Mesodermal cell (in vitro differentiated cells): ENCODE results near the gene PAX6. TPM values are rescaled to one million over a fixed set of nuclear protein-coding genes. Genes with fewer than 3 reads are reported as not detected.

Source experiments
- H3K27ac ChIP-seq: 2 replicates; pipeline ENCODE4 v1.7.0; 2013; ENCODE audit warnings: mild to moderate bottlenecking, low read depth, low read length, moderate library complexity; ENCODE audit not compliant: severe bottlenecking
- H3K36me3 ChIP-seq: 2 replicates; pipeline ENCODE4 v1.7.1; 2013; ENCODE audit warnings: mild to moderate bottlenecking, low read length, moderate library complexity; ENCODE audit not compliant: control insufficient read depth, insufficient read depth
- H3K4me1 ChIP-seq: one replicate; pipeline ENCODE4 v1.7.1; 2013; ENCODE audit warnings: mild to moderate bottlenecking, low read length; ENCODE audit not compliant: insufficient read depth, control insufficient read depth, poor library complexity, severe bottlenecking
- H3K4me3 ChIP-seq: 2 replicates; pipeline ENCODE4 v1.7.0; 2013; ENCODE audit warnings: low read length, control low read depth, mild to moderate bottlenecking; ENCODE audit not compliant: insufficient read depth, poor library complexity, severe bottlenecking; ENCODE audit errors: extremely low read depth
- H3K9me3 ChIP-seq: 2 replicates; pipeline ENCODE4 v1.7.1; 2013; ENCODE audit warnings: mild to moderate bottlenecking, low read length, moderate library complexity; ENCODE audit not compliant: control insufficient read depth
- WGBS, 2 experiments: methylation state at CpG; one replicate each; pipeline ENCODE4 v1.1.5; 2013; ENCODE audit warnings: missing lambda C conversion rate in 2 of 2; ENCODE audit not compliant: insufficient coverage in 2 of 2; 5-methylcytosine and 5-hydroxymethylcytosine counted together
- polyA plus RNA-seq, 2 experiments: library from polyadenylated mRNA; stranded (reverse); fragments of 50-300 nt; gene quantifications; one replicate each; pipeline ENCODE4 v1.2.3, GENCODE V29; 2013

Gene PAX6
- 2.2 TPM for polyA plus RNA-seq (2013, experiment 1 of 2)
- polyA plus RNA-seq (2013, experiment 2 of 2): 0.86 TPM

GRCh38 chr11:31810779-31811647 is at the start of gene PAX6:
TSS of gene PAX6 (minus strand) at chr11:31811322. CDS start at chr11:31806411, 4,911 bp downstream.
- 0 to 1% methylated on average over 37 to 39 of the region's 49 CpGs for WGBS, 2 experiments
- H3K27ac ChIP-seq: no peak within 1 kb of the TSS
- no peaks in the 10 kb centered on the region for H3K9me3 ChIP-seq
- H3K4me1 ChIP-seq: peaks cover 32% of the 10 kb centered on the region
- H3K4me3 ChIP-seq: peak within 1 kb of the TSS; percentile 24
- no peaks in the 10 kb centered on the region for H3K36me3 ChIP-seq

GRCh38 chr11:31860391-31860790 is 49.3 kb upstream of the PAX6 start:
- Histone ChIP-seq H3K4me1 (no peaks in the 10 kb centered on the region), H3K4me3 (no peak overlapping the region), H3K9me3 (no peaks in the 10 kb centered on the region), H3K27ac (no peak overlapping the region), H3K36me3 (no peaks in the 10 kb centered on the region)

GRCh38 chr11:31856248-31856647 is 45.1 kb upstream of the PAX6 start:
- Histone ChIP-seq H3K9me3 (no peaks in the 10 kb centered on the region), H3K36me3 (no peaks in the 10 kb centered on the region), H3K27ac (no peak overlapping the region), H3K4me3 (no peak overlapping the region), H3K4me1 (no peaks in the 10 kb centered on the region)

GRCh38 chr11:31855466-31855865 is 44.3 kb upstream of the PAX6 start:
- H3K4me1 ChIP-seq: no peaks in the 10 kb centered on the region
- H3K36me3 ChIP-seq: no peaks in the 10 kb centered on the region
- no peak overlapping the region for H3K4me3 ChIP-seq
- no CpG with 5 or more reads among the region's 1 CpG for WGBS, 2 experiments
- H3K27ac ChIP-seq: no peak overlapping the region
- H3K9me3 ChIP-seq: no peaks in the 10 kb centered on the region

- Histone ChIP-seq H3K4me3 (no peak overlapping the region), H3K36me3 (no peaks in the 10 kb centered on the region), H3K4me1 (no peaks in the 10 kb centered on the region), H3K27ac (no peak overlapping the region), H3K9me3 (no peaks in the 10 kb centered on the region)
- WGBS, 2 experiments: 70 to 89% methylated on average over 3 of the region's 4 CpGs
Observed at GRCh38 chr11:31850365-31850764, 39.2 kb upstream of the PAX6 start.

- no peaks in the 10 kb centered on the region for H3K9me3 ChIP-seq
- no peaks in the 10 kb centered on the region for H3K4me1 ChIP-seq
- 100% methylated on average over 1 of the region's 2 CpGs; no CpG with 5 or more reads in 1 of the 2 experiments for WGBS, 2 experiments
- H3K4me3 ChIP-seq: no peak overlapping the region
- no peaks in the 10 kb centered on the region for H3K36me3 ChIP-seq
- no peak overlapping the region for H3K27ac ChIP-seq
Observed at GRCh38 chr11:31847761-31848160, 36.6 kb upstream of the PAX6 start.

- Histone ChIP-seq H3K36me3 (no peaks in the 10 kb centered on the region), H3K4me1 (no peaks in the 10 kb centered on the region), H3K27ac (no peak overlapping the region), H3K9me3 (no peaks in the 10 kb centered on the region), H3K4me3 (no peak overlapping the region)
- WGBS, 2 experiments: 80% methylated on average over 1 of the region's 1 CpG; no CpG with 5 or more reads in 1 of the 2 experiments
Observed at GRCh38 chr11:31845331-31845730, 34.2 kb upstream of the PAX6 start.

GRCh38 chr11:31844351-31844750 is 33.2 kb upstream of the PAX6 start:
- H3K36me3 ChIP-seq: no peaks in the 10 kb centered on the region
- 100% methylated on average over 1 of the region's 6 CpGs for WGBS, 2 experiments
- no peak overlapping the region for H3K27ac ChIP-seq
- H3K9me3 ChIP-seq: no peaks in the 10 kb centered on the region
- H3K4me3 ChIP-seq: no peak overlapping the region
- no peaks in the 10 kb centered on the region for H3K4me1 ChIP-seq

- Histone ChIP-seq H3K4me3 (no peak overlapping the region), H3K27ac (no peak overlapping the region), H3K4me1 (no peaks in the 10 kb centered on the region), H3K36me3 (no peaks in the 10 kb centered on the region), H3K9me3 (no peaks in the 10 kb centered on the region)
- 80 to 83% methylated on average over 3 of the region's 3 CpGs for WGBS, 2 experiments
Observed at GRCh38 chr11:31841435-31841834, 30.3 kb upstream of the PAX6 start.

- peaks cover 8% of the 10 kb centered on the region for H3K4me1 ChIP-seq
- 30 to 71% methylated on average over 1 of the region's 1 CpG for WGBS, 2 experiments
- H3K9me3 ChIP-seq: no peaks in the 10 kb centered on the region
- no peaks in the 10 kb centered on the region for H3K36me3 ChIP-seq
- no peak overlapping the region for H3K27ac ChIP-seq
- no peak overlapping the region for H3K4me3 ChIP-seq
Observed at GRCh38 chr11:31834237-31834636, 23.1 kb upstream of the PAX6 start.

GRCh38 chr11:31830406-31830805 is 19.3 kb upstream of the PAX6 start:
- Histone ChIP-seq H3K27ac (no peak overlapping the region), H3K9me3 (no peaks in the 10 kb centered on the region), H3K36me3 (no peaks in the 10 kb centered on the region), H3K4me1 (peaks cover 12% of the 10 kb centered on the region), H3K4me3 (no peak overlapping the region)
- 75 to 90% methylated on average over 1 to 2 of the region's 4 CpGs for WGBS, 2 experiments
